ENCODE results near the gene KATNAL1.

KATNAL1 gene

GRCh38 chr13:30158774-30159445 lies 148.4 kb downstream of the KATNAL1 start:
- DNase-seq, result no peak

GRCh38 chr13:30157616-30157993 lies 149.7 kb downstream of the KATNAL1 start:
- DNase-seq, result no peak

- DNase-seq, result no peak
These were observed 150.3 kb downstream of the KATNAL1 start for GRCh38 chr13:30156826-30157615.

GRCh38 chr13:30156270-30156669 lies 151.1 kb downstream of the KATNAL1 start:
- DNase-seq, result no peak

GRCh38 chr13:30154931-30155330 lies 152.4 kb downstream of the KATNAL1 start:
- DNase-seq, result no peak

GRCh38 chr13:30154531-30154930 lies 152.8 kb downstream of the KATNAL1 start:
- no peak for DNase-seq

GRCh38 chr13:30153545-30154426 lies 153.6 kb downstream of the KATNAL1 start:
- DNase-seq, result no peak
